CD4-positive, alpha-beta T cell (primary cell): ENCODE measurements around the gene VAV1. TPM values are rescaled to one million over a fixed set of nuclear protein-coding genes. Genes with fewer than 3 reads are reported as not detected.
A peak's percentile ranks its signal among the peaks of the same experiment; 100 is the strongest.

Experiments
- ATAC-seq: fragments of 200-7000 bp; cut with Tn5 transposase; one replicate; pipeline ENCODE4 v1.10.0; 2022; ENCODE audit warnings: mild to moderate bottlenecking; ENCODE audit not compliant: poor library complexity
- CTCF ChIA-PET: fragments of 350-600 bp; sonication (Branson Sonifier 250); formaldehyde crosslinking; loops from one replicate; lab custom pipeline; 2021; ENCODE audit warnings: antibody characterized with exemption, inconsistent platforms; lab: Charles Lee
- POLR2A ChIA-PET: fragments of 350-600 bp; sonication (Branson Sonifier 250); formaldehyde crosslinking; loops from one replicate; lab custom pipeline; 2021; ENCODE audit warnings: antibody characterized with exemption, inconsistent platforms; lab: Charles Lee
- DNase-seq, 14 experiments: peaks; one replicate each; pipeline ENCODE4 v3.0.0-alpha.2; 2013 to 2020; ENCODE audit warnings: mixed read lengths in 2 of 14
- H3K27ac ChIP-seq, 2 donors: one replicate each; pipeline versions ENCODE4 v1.5.1 to v1.7.0; 2013; ENCODE audit warnings: low read length in 2 of 2, low read depth in 1 of 2, mild to moderate bottlenecking in 1 of 2
- H3K27me3 ChIP-seq, 2 experiments: 1 replicate in 1 of 2; 2 replicates in 1 of 2; pipeline versions ENCODE4 v1.6.1 to v1.7.0; 2013; ENCODE audit warnings: low read length in 2 of 2, control low read depth in 1 of 2, mild to moderate bottlenecking in 1 of 2, moderate library complexity in 1 of 2; ENCODE audit not compliant: insufficient read depth in 2 of 2, control insufficient read depth in 1 of 2
- H3K36me3 ChIP-seq: one replicate; pipeline ENCODE4 v1.6.1; 2013; ENCODE audit warnings: low read length, control low read depth; ENCODE audit not compliant: insufficient read depth
- H3K4me1 ChIP-seq: one replicate; pipeline ENCODE4 v1.6.1; 2013; ENCODE audit warnings: low read length, control low read depth; ENCODE audit not compliant: insufficient read depth
- H3K4me3 ChIP-seq: one replicate; pipeline ENCODE4 v1.5.1; 2013; ENCODE audit warnings: mild to moderate bottlenecking, low read length, moderate library complexity
- H3K9me3 ChIP-seq, 2 experiments: 1 replicate in 1 of 2; 2 replicates in 1 of 2; pipeline versions ENCODE4 v1.6.1 to v1.7.0; 2013; ENCODE audit warnings: low read length in 2 of 2, mild to moderate bottlenecking in 2 of 2, control low read depth in 1 of 2, moderate library complexity in 1 of 2; ENCODE audit not compliant: control insufficient read depth in 1 of 2, insufficient read depth in 1 of 2
- H3K27ac Mint-ChIP-seq: one replicate; pipeline ENCODE4 v1.8.0; 2020; ENCODE audit warnings: mixed read lengths
- H3K27me3 Mint-ChIP-seq: one replicate; pipeline ENCODE4 v1.8.0; 2021; ENCODE audit warnings: mixed read lengths
- H3K36me3 Mint-ChIP-seq: one replicate; pipeline ENCODE4 v1.8.0; 2021; ENCODE audit warnings: low read depth, mixed read lengths
- H3K4me1 Mint-ChIP-seq: one replicate; pipeline ENCODE4 v1.8.0; 2021; ENCODE audit warnings: low read depth, mixed read lengths
- H3K4me3 Mint-ChIP-seq: one replicate; pipeline ENCODE4 v1.8.0; 2020; ENCODE audit warnings: mild to moderate bottlenecking, mixed read lengths
- H3K9me3 Mint-ChIP-seq: one replicate; pipeline ENCODE4 v1.8.0; 2020; ENCODE audit warnings: mixed read lengths
- intact Hi-C, 2 experiments: fragments of 100-400 bp; cut with DNase I in 1 of 2; cut with micrococcal nuclease in 1 of 2; formaldehyde crosslinking; loops; one replicate each; pipeline versions ENCODE4 v1.15.1 to v1.9.0; 2023 to 2025; cut with DNase I, micrococcal nuclease
- total RNA-seq, 174 experiments: library from RNA in 2 of 174; stranded (reverse) in 2 of 174; gene quantifications; one replicate each; pipeline ENCODE4 v1.2.3 and lab custom pipeline; 2021 to 2026
- TF ChIP-seq, protein P1 (sequence below): fragments of 200-600 bp; IDR thresholded peaks from one replicate; pipeline ENCODE4 v1.8.0; 2022; ENCODE audit warnings: antibody characterized with exemption, mild to moderate bottlenecking

The VAV1 gene
- total RNA-seq, 2 experiments from 2014 or later: 70.0 to 70.1 TPM

DNA sequence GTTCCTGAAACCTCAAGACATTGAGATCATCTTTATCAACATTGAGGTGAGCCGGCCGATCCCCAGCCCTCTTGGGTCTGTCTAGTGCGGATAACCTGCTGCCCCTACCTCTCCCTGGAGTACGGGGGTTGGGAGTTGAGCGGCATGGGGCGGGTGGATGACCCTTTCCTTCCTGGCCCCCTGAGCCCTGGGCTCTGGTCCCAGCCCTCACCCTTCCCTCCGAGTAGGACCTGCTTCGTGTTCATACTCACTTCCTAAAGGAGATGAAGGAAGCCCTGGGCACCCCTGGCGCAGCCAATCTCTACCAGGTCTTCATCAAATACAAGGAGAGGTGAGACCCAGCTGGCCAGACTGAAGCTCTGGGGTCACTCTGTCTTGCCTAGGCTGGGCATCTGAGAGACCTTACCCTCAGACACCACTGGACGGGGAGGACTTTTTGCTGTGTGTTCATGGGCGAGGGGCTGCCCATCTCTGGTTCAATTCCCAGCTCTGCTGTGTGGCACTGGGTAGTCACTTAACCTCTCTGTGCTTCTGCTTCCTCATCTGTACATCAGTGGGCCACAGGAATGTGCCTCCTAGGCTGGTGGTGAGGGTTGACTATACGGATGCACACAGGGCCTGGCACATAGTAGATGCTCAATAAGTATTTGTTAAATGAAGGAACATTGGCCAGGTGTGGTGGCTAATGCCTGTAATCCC lies 52.7 kb downstream of the VAV1 start:
- CTCF ChIA-PET: no interaction called here
- peaks cover 10% of the 10 kb centered on the region for H3K4me1 Mint-ChIP-seq
- Histone ChIP-seq H3K4me3 (no peak overlapping the region), H3K27me3 (no peaks in the 10 kb centered on the region), H3K27ac (no peak overlapping the region), H3K36me3 (peaks cover 86% of the 10 kb centered on the region), H3K4me1 (peaks cover 3% of the 10 kb centered on the region), H3K9me3 (peaks cover 3 to 5% of the 10 kb centered on the region in 2 experiments)
- no peak for DNase-seq
- TF ChIP-seq, protein P1, sequence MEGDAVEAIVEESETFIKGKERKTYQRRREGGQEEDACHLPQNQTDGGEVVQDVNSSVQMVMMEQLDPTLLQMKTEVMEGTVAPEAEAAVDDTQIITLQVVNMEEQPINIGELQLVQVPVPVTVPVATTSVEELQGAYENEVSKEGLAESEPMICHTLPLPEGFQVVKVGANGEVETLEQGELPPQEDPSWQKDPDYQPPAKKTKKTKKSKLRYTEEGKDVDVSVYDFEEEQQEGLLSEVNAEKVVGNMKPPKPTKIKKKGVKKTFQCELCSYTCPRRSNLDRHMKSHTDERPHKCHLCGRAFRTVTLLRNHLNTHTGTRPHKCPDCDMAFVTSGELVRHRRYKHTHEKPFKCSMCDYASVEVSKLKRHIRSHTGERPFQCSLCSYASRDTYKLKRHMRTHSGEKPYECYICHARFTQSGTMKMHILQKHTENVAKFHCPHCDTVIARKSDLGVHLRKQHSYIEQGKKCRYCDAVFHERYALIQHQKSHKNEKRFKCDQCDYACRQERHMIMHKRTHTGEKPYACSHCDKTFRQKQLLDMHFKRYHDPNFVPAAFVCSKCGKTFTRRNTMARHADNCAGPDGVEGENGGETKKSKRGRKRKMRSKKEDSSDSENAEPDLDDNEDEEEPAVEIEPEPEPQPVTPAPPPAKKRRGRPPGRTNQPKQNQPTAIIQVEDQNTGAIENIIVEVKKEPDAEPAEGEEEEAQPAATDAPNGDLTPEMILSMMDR: no peak
- ATAC-seq: no peak
- H3K27ac Mint-ChIP-seq: no peak overlapping the region
- no peaks in the 10 kb centered on the region for H3K27me3 Mint-ChIP-seq
- intact Hi-C loops: no loop called here
- no peaks in the 10 kb centered on the region for H3K9me3 Mint-ChIP-seq
- no peak overlapping the region for H3K4me3 Mint-ChIP-seq
- POLR2A ChIA-PET: no interaction called here
- peaks cover 82% of the 10 kb centered on the region for H3K36me3 Mint-ChIP-seq

DNA sequence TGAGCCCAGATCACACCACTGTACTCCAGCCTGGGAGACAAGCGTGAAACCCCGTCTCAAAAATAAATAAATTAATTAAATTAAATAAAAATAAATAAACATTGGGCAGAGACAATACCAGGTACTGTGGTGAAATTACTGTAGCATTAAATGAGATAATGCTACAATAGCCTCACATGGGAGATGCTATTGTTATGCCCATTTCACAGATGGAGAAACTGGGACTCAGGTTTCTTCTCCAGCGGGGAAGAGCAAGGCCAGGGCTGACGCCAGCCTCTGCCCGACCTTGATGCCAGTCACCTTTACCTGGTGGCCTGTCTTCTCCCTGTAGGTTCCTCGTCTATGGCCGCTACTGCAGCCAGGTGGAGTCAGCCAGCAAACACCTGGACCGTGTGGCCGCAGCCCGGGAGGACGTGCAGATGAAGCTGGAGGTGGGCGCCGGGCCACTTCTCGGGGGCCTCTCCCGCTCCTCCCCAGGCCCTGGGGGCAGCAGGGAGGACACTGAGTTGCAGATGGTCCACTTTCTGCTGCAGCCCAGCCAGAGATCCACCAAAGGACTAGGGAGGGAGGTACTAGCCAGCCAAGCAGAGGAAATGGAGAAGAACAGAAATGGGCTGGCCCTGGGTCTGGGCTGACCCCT lies 53.9 kb downstream of the VAV1 start:
- peaks cover 82% of the 10 kb centered on the region for H3K36me3 Mint-ChIP-seq
- H3K27me3 ChIP-seq: no peaks in the 10 kb centered on the region
- H3K36me3 ChIP-seq: peaks cover 86% of the 10 kb centered on the region
- H3K4me3 ChIP-seq: no peak overlapping the region
- no peaks in the 10 kb centered on the region for H3K27me3 Mint-ChIP-seq
- TF ChIP-seq, protein P1: no peak
- ChIA-PET POLR2A (no interaction called here), CTCF (no interaction called here)
- H3K9me3 ChIP-seq: no peaks in the 10 kb centered on the region
- intact Hi-C loops: no loop called here
- H3K27ac ChIP-seq: no peak overlapping the region
- H3K4me1 ChIP-seq: no peaks in the 10 kb centered on the region
- no peak overlapping the region for H3K4me3 Mint-ChIP-seq
- no peaks in the 10 kb centered on the region for H3K9me3 Mint-ChIP-seq
- H3K27ac Mint-ChIP-seq: no peak overlapping the region
- DNase-seq: no peak
- no peak for ATAC-seq
- H3K4me1 Mint-ChIP-seq: peaks cover 10% of the 10 kb centered on the region

DNA sequence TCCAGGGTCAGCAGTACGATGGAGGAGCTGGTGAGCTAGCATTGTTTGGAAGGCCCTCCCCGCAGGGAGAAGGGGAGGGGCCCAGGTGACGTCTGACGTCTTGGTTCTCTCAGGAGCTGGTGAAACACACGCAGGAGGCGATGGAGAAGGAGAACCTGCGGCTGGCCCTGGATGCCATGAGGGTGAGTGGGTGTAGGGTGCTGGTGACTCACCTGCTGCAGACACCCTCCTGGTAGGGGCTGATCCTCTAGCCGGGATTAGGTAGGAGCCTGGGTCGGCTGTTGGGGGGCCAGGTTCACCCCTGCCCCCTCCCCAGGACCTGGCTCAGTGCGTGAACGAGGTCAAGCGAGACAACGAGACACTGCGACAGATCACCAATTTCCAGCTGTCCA lies 55.8 kb downstream of the VAV1 start:
- TF ChIP-seq, protein P1: no peak
- POLR2A ChIA-PET: interaction anchor here (1.0 kb wide), 1 partner anchor 19 kb away, joined by 3 read pairs; no protein-coding TSS in a partner anchor
- no peaks in the 10 kb centered on the region for H3K27me3 Mint-ChIP-seq
- Histone ChIP-seq H3K36me3 (peaks cover 94% of the 10 kb centered on the region), H3K27me3 (no peaks in the 10 kb centered on the region), H3K9me3 (no peaks in the 10 kb centered on the region), H3K4me1 (no peaks in the 10 kb centered on the region), H3K4me3 (no peak overlapping the region), H3K27ac (no peak overlapping the region)
- CTCF ChIA-PET: no interaction called here
- peak overlapping the region; percentile 75 for H3K27ac Mint-ChIP-seq
- intact Hi-C loops: no loop called here
- peaks cover 10% of the 10 kb centered on the region for H3K4me1 Mint-ChIP-seq
- H3K36me3 Mint-ChIP-seq: peaks cover 93% of the 10 kb centered on the region
- DNase-seq (no peak), ATAC-seq (no peak)
- H3K9me3 Mint-ChIP-seq: no peaks in the 10 kb centered on the region
- H3K4me3 Mint-ChIP-seq: no peak overlapping the region
